GM13976 (cell line): ENCODE measurements around the gene PES1.

Experiments used
- DNase-seq: peaks from one replicate; pipeline ENCODE4 v3.0.0; 2012; ENCODE audit warnings: low spot score
- CTCF ChIP-seq: IDR thresholded peaks from 2 replicates; pipeline ENCODE4 v1.5.1; 2012; ENCODE audit warnings: borderline replicate concordance, mild to moderate bottlenecking; ENCODE audit not compliant: insufficient read depth; ENCODE audit errors: extremely low read depth, missing control alignments, control extremely low read depth
- in situ Hi-C: fragments of 300-500 bp; cut with MboI; formaldehyde crosslinking; loops from one replicate; pipeline ENCODE4 v1.12.0; 2022; ENCODE audit warnings: low sequenced_read_pairs, mixed read lengths, inconsistent platforms; ENCODE audit not compliant: unreplicated experiment

The PES1 gene

DNA sequence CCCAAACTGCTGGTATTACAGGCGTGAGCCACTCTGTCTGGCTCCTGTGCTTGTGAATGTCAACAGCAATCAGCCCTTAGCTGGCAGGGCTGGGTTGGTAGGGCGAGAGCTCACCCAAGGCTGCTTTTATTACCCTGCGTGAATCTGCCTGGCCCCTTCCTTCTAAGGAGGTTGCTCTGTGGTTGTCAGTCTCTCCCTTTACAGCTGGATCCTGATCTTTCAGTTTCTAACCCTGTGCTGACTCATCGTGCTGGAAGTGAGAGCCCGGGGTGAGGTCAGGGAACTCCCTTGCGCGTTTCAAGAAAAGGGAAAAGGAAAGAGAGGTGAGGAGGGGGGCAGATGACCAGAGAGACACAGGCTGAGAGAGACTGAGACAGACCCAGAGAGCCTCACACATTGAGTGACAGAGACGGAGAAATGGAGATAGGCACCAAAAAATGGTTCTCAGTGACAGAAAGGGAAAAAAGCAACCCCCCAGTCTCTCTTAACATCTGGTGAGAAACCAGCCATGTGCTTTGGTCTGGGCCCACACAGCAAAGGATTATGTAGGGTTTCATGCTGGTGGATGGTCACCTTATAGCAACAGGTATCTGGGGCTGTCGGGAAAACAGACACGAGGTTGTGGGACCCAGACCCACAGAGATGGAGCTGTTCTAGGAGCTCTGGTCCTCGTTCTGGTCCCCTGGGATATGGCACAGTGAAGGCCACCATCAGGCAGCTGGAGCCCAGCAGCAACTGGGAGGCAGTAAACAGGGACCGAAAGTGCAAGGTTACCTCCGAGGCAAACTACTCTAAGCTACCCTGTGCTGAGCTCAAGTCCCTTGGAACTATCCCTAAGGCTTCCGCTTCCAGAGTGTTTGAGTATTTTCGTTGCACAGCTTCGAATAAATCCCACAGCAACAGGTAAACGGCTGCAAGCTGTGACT, 17.8 kb upstream of the PES1 start:
- TF ChIP-seq CTCF: no peak
- in situ Hi-C loops: no loop called here
- DNase-seq: peak; percentile 66

DNA sequence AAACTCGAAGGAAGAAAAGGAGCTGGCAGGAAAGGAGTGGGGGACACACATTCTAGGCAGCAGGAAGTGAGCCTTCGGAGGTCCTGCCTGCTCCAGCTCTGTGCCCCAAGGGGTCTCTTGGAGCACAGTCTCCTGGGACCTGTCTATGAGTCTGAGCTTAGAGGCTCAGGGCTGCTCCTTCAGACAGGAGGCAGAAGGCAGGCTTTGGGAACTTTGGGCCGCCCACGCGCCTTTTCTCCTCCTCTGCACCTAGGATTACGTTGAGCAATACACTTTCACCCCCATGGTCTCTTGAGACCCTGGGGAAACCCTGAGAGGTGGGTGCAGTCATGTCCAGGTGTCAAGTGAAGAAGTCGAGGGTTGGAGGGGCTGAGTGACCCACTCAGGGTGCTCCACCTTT, 16.2 kb upstream of the PES1 start:
- in situ Hi-C loops: no loop called here
- no peak for TF ChIP-seq CTCF
- peak; percentile 44 for DNase-seq

DNA sequence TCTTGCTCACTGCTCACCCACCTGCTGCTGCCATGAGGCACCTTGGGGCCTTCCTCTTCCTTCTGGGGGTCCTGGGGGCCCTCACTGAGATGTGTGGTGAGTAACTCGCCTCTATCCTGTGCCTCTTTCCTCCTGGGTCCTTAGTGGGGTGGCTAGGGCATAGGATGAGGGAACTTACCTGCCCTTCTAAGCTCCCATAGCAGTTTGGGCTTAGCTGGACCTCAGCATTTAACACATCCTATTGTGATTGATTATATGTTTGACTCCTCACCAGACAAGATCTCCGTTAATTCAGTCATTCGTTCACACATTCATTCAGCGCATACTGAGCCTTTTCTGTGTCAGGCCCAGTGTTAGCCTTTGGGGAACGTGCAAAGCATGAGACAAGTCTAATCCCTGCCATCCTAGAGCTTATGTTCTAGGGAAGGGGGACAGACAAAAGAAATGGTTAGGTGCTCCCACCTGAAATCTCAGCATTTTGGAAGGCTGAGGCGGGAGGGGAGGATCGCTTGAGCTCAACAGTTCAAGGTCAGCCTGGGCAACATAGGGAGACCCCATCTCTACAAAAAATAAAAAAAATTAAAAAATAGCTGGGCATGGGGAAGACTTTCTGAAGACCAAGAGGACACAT, 15.7 kb upstream of the PES1 start:
- DNase-seq: no peak
- TF ChIP-seq CTCF: no peak
- in situ Hi-C loops: no loop called here

DNA sequence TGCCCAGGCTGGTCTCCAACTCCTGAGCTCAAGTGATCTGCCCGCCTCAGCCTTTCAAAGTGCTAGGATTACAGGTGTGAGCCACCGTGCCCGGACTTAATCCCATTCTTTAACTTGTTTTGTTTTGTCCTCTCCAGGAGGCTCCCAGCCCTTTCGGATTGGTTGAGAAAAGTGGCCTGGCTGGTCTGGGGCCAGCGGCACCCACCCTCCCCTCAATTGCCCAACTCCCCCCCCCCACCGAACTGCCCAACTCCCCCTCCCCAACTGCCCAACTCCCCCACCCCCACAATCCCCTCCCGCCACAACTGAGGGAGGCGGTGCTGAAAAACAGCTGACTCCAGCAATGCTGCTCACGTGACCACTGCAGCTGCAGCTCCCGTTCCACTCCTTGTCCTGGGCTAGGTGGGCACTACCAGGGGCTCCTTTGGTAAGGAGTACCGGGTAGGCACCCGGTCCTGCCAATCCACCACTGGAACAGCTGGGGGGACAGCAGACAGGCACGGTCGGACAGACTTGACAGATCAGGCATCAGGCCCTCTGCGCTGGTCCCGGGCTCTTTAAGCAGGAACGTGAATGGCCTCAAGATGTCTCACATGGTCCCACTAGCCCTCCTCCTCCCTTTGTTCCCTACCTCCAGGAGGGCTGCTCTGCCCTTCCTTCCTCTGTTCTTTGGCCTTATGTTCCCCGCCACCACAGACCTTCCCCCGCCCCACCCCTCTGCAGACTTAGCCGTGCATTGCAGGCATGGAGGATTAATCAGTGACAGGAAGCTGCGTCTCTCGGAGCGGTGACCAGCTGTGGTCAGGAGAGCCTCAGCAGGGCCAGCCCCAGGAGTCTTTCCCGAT, 15.0 kb upstream of the PES1 start, which contains the start of gene TCN2:
Gene TCN2 (plus strand): TSS at position 720 of the 845 bp plus-strand sequence. CDS start 158 bp downstream, outside the sequence.
- peak; percentile 75 for DNase-seq
- in situ Hi-C loops: no loop called here
- no peak for TF ChIP-seq CTCF

- peak; percentile 57 for TF ChIP-seq CTCF
- DNase-seq: peak; percentile 74
- in situ Hi-C loops: no loop called here
Measured at GRCh38 chr22:30605449-30606110, 13.9 kb upstream of the PES1 start.

DNA sequence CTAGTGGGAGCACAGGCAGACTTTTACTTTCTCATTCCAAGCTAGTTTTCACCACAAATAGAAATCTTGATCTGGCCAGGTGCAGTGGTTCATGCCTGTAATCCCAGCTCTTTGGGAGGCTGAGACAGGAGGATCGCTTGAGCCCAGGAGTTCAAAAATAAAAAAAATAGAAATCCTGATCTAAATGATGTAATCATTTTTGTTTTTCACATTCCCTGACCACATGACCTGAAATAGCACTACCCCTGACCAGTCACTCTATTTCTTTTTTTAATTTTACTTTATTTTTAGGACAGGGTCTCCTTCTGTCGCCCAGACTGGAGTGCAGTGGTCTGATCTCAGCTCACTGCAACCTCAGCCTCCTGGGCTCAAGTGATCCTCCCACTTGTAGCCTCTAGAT, 13.0 kb upstream of the PES1 start:
- DNase-seq: no peak
- in situ Hi-C loops: no loop called here
- TF ChIP-seq CTCF: no peak
